ENCODE results near the gene ENOX1. TPM values are rescaled to one million over a fixed set of nuclear protein-coding genes. Genes with fewer than 3 reads are reported as not detected.

ENOX1 gene
- total RNA-seq, 2 donors from 2014 or later: 1.3 to 2.4 TPM

DNA sequence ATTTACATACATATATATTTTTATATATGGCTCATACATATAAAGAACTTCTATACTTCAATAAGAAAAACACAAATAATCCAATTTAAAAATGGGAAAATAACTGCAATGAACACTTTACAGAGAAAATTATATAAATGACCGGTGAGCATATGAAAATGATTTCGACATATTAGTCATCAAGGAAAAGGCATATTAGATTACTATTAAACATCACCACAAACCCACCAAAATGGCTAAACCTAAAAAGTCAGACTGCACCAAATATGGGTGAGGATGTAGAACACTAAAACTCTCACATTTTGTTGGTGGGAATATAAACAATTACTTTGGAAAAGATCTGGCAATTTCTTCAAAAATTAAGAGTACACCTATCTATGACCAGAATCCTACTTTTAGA, 316.2 kb downstream of the ENOX1 start:
- Histone ChIP-seq H3K9me3 (no peaks in the 10 kb centered on the region), H3K4me1 (peaks cover 0 to 15% of the 10 kb centered on the region in 2 donors), H3K27ac (no peak overlapping the region), H3K4me3 (no peak overlapping the region), H3K27me3 (no peaks in the 10 kb centered on the region), H3K36me3 (no peaks in the 10 kb centered on the region)
- no peak for TF ChIP-seq CTCF (IDR thresholded peaks at IDR 0.05)
- no peak for DNase-seq (ENCODE audit: low spot score)

DNA sequence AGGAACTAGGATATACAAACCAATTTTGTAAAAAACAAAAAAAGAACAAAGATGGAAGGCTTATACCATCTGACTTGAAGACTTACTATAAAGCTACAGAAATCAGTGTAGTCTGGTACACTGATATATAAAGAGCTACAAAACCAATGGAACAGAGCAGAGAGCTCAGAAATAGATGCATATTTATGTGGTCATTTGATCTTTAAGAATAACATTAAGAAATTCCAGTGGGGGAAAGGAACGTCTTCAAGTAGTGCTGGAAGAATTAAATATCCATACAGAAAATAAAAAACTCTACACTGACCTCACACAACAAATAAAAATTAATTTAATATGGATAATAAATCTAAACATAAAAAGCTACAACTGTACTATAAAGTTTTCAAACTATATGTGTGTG, 317.0 kb downstream of the ENOX1 start:
- no peak for TF ChIP-seq CTCF (IDR thresholded peaks at IDR 0.05)
- no peaks in the 10 kb centered on the region for H3K9me3 ChIP-seq
- no peak for DNase-seq (ENCODE audit: low spot score)

GRCh38 chr13:43464578-43465264, 322.1 kb downstream of the ENOX1 start:
- no peaks in the 10 kb centered on the region for H3K27me3 ChIP-seq
- H3K4me1 ChIP-seq: no peaks in the 10 kb centered on the region
- H3K27ac ChIP-seq: no peak overlapping the region
- no peak for DNase-seq (ENCODE audit: low spot score)
- no peak overlapping the region for H3K4me3 ChIP-seq
- no peak for TF ChIP-seq CTCF (IDR thresholded peaks at IDR 0.05)
- H3K9me3 ChIP-seq: no peaks in the 10 kb centered on the region
- no peaks in the 10 kb centered on the region for H3K36me3 ChIP-seq

More for the DNA sequence above, 317.0 kb downstream of the ENOX1 start:
- no peak overlapping the region for H3K4me3 ChIP-seq
- H3K27ac ChIP-seq: no peak overlapping the region
- no peaks in the 10 kb centered on the region for H3K27me3 ChIP-seq
- H3K36me3 ChIP-seq: no peaks in the 10 kb centered on the region
- peaks cover 0 to 15% of the 10 kb centered on the region in 2 donors for H3K4me1 ChIP-seq

- H3K27ac ChIP-seq: no peak overlapping the region
Measured at GRCh38 chr13:43448605-43449336, 338.0 kb downstream of the ENOX1 start.

DNA sequence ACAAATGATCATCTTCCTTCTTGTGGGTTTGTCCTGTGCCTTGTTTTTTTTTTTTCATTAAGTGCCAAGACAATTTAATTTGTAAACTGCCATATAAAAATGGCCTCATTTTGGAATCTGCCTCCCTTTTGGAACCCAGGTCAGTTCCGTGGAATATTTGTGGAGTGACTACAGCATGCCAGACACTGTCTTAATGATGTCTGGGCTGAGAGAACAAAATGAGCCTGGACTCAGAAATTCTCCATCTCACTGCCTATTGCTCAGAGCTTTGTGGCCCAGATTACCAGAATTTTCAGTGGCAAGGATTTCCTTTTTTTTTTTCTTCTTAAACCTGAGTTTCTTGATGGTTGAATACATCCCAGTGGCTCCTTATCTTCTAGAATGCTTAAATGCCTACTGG, 340.6 kb downstream of the ENOX1 start:
- Histone ChIP-seq H3K27ac (no peak overlapping the region), H3K4me1 (no peaks in the 10 kb centered on the region), H3K36me3 (no peaks in the 10 kb centered on the region), H3K9me3 (no peaks in the 10 kb centered on the region), H3K4me3 (no peak overlapping the region), H3K27me3 (no peaks in the 10 kb centered on the region)
- no peak for DNase-seq (ENCODE audit: low spot score)
- no peak for TF ChIP-seq CTCF (IDR thresholded peaks at IDR 0.05)

More at GRCh38 chr13:43448605-43449336, 338.0 kb downstream of the ENOX1 start:
- no peaks in the 10 kb centered on the region for H3K9me3 ChIP-seq
- no peaks in the 10 kb centered on the region for H3K36me3 ChIP-seq
- no peak overlapping the region for H3K4me3 ChIP-seq
- H3K27me3 ChIP-seq: no peaks in the 10 kb centered on the region
- no peaks in the 10 kb centered on the region for H3K4me1 ChIP-seq
- no peak for DNase-seq (ENCODE audit: low spot score)
- no peak for TF ChIP-seq CTCF (IDR thresholded peaks at IDR 0.05)
